Suprapubic skin (tissue), 4 donors: ENCODE measurements around the gene MAIP1.

Experiments
- EP300 ChIP-seq: sonication (generic); formaldehyde crosslinking; IDR thresholded peaks from one replicate; pipeline ENCODE4 v1.6.1; 2017; ENCODE audit warnings: antibody characterized with exemption
- POLR2A ChIP-seq, 2 donors: fragments of 450-650 bp; IDR thresholded peaks; one replicate each; pipeline ENCODE4 v1.6.1; 2017; ENCODE audit warnings: antibody characterized with exemption in 2 of 2, mild to moderate bottlenecking in 2 of 2, moderate library complexity in 2 of 2
- POLR2AphosphoS5 ChIP-seq, 3 donors: sonication (generic); formaldehyde crosslinking; IDR thresholded peaks; one replicate each; pipeline ENCODE4 v1.6.1; 2017; ENCODE audit warnings: antibody characterized with exemption in 3 of 3
- TF ChIP-seq, protein P1 (sequence below), 2 donors: fragments of 200-600 bp in 1 of 2; fragments of 450-650 bp in 1 of 2; sonication (generic) in 1 of 2; IDR thresholded peaks; one replicate each; pipeline ENCODE4 v1.5.1; 2016 to 2019; ENCODE audit warnings: antibody characterized with exemption in 2 of 2, mild to moderate bottlenecking in 1 of 2, moderate library complexity in 1 of 2

DNA sequence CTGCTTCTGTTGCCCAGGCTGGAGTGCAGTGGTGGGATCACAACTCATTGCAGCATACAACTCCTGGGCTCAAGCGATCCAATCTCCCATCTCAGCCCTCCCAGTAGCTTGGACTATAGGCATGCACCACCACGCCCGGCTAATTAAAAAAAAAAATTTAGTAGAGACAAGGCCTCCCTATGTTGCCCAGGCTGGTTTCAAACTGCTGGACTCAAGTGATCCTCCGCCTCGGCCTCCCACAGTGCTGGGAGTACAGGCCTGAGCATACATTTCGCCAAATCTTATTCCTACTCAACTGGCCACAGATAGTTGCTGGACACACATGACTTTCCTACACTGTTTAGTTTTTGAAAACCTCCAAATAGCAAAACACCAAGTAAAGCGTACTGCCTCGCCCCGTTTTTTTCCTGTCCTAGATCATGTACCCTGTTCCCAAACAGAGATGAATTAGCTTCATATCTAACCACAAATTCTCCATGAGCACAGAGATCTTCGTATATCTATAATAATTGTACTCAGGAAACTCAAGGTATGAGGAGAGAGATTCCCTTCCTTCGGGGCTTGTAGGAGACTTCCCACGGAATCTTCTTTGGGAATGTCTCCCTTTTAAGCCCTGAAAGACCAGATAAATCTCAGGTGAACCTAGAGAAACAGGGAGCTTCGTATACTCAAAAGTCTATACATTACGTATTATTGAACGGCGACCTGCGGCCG lies 44.9 kb upstream of the MAIP1 start:
- TF ChIP-seq EP300 (no peak), POLR2AphosphoS5 (IDR thresholded peaks at IDR 0.05) (no peak), POLR2A (IDR thresholded peaks at IDR 0.05) (no peak)
- TF ChIP-seq, protein P1, sequence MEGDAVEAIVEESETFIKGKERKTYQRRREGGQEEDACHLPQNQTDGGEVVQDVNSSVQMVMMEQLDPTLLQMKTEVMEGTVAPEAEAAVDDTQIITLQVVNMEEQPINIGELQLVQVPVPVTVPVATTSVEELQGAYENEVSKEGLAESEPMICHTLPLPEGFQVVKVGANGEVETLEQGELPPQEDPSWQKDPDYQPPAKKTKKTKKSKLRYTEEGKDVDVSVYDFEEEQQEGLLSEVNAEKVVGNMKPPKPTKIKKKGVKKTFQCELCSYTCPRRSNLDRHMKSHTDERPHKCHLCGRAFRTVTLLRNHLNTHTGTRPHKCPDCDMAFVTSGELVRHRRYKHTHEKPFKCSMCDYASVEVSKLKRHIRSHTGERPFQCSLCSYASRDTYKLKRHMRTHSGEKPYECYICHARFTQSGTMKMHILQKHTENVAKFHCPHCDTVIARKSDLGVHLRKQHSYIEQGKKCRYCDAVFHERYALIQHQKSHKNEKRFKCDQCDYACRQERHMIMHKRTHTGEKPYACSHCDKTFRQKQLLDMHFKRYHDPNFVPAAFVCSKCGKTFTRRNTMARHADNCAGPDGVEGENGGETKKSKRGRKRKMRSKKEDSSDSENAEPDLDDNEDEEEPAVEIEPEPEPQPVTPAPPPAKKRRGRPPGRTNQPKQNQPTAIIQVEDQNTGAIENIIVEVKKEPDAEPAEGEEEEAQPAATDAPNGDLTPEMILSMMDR (IDR thresholded peaks at IDR 0.05) = no peak
